ENCODE data around the gene OR1L4. TPM values are rescaled to one million over a fixed set of nuclear protein-coding genes. Genes with fewer than 3 reads are reported as not detected.

Gene OR1L4
- total and polyA plus RNA-seq, 2 of the 4 experiments (the other 2 are of a cell fraction): not detected

DNA sequence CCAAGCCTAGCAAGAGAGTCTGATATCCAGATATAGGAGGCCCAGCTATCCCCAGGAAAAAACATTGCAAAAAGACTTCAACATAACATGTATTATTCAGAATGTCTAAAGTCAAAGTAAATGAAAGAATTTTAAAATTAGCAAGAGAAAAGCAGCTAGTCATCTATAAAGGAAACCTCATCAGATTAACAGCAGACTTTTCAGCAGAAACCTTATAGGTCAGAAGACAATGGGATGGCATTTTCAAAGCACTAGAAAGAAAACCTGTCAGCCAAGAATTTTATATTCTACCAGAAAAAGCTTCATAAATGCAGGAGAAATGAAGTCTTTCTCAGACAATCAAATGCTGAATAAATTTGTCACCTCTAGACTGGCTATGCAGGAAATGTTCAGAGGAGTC, 38.9 kb upstream of the OR1L4 start:
- Histone ChIP-seq H3K4me2 (ENCODE audit: low read depth, low read length) (no peak overlapping the region), H3K79me1 (ENCODE audit: low read depth in 1 of 2, low read length in 2 of 2) (no peaks in the 10 kb centered on the region), H2AK5ac (ENCODE audit: low read depth, low read length) (no peak overlapping the region), H4K8ac (ENCODE audit: low read depth in 2 of 2, low read length in 2 of 2) (no peak overlapping the region), H3K4ac (ENCODE audit: low read depth, low read length) (no peak overlapping the region), H3K56ac (ENCODE audit: extremely low read depth, insufficient read depth, low read length) (no peak overlapping the region), H4K91ac (ENCODE audit: insufficient read depth, low read depth, low read length) (no peak overlapping the region), H4K20me1 (ENCODE audit: insufficient read depth, low read length) (no peaks in the 10 kb centered on the region), H3K18ac (ENCODE audit: low read depth, low read length) (no peak overlapping the region), H2AFZ (replicated peaks; ENCODE audit: low read length, poor library complexity) (no peak overlapping the region), H3K23ac (ENCODE audit: low read depth, low read length) (no peak overlapping the region), H3K9me1 (ENCODE audit: insufficient read depth, low read length) (no peaks in the 10 kb centered on the region), H3K36me3 (ENCODE audit: control insufficient read depth, insufficient read depth, low read length) (no peaks in the 10 kb centered on the region), H3K4me3 (ENCODE audit: insufficient read depth, low read depth, low read length) (no peak overlapping the region), H3K9me3 (ENCODE audit: control insufficient read depth, insufficient read depth, low read length) (no peaks in the 10 kb centered on the region), H2BK15ac (ENCODE audit: low read depth, low read length) (no peak overlapping the region), H2BK20ac (ENCODE audit: low read depth, low read length) (no peak overlapping the region), H4K5ac (ENCODE audit: low read depth, low read length) (no peak overlapping the region), H2AK9ac (replicated peaks; ENCODE audit: low read depth, low read length, poor library complexity) (no peak overlapping the region), H2BK5ac (ENCODE audit: low read depth, low read length, poor library complexity, severe bottlenecking) (no peak overlapping the region), H3K4me1 (ENCODE audit: control insufficient read depth, insufficient read depth, low read length) (no peaks in the 10 kb centered on the region), H2BK120ac (ENCODE audit: low read depth, low read length) (no peak overlapping the region), H3K14ac (replicated peaks; ENCODE audit: low read depth, low read length) (no peak overlapping the region), H3K9ac (ENCODE audit: low read depth, low read length) (no peak overlapping the region), H3K27me3 (ENCODE audit: control insufficient read depth, insufficient read depth, low read length) (no peaks in the 10 kb centered on the region), H3K27ac (ENCODE audit: insufficient read depth, low read length) (no peak overlapping the region)
- intact Hi-C loops (cut with micrococcal nuclease) (no loop called here), dilution Hi-C loops (cut with HindIII; ENCODE audit: low sequenced_read_pairs, unreplicated experiment) (no loop called here), in situ Hi-C loops (cut with MboI; ENCODE audit: low sequenced_read_pairs) (no loop called here)
- no TSS peak for BruUV-seq (replicated peaks)
- ATAC-seq (ENCODE audit: low read depth) (no peak), DNase-seq (no peak)
- POLR2A ChIA-PET (ENCODE audit: unreplicated experiment): no interaction called here
- CTCF ChIA-PET: no interaction called here
- TF ChIP-seq, protein P1, sequence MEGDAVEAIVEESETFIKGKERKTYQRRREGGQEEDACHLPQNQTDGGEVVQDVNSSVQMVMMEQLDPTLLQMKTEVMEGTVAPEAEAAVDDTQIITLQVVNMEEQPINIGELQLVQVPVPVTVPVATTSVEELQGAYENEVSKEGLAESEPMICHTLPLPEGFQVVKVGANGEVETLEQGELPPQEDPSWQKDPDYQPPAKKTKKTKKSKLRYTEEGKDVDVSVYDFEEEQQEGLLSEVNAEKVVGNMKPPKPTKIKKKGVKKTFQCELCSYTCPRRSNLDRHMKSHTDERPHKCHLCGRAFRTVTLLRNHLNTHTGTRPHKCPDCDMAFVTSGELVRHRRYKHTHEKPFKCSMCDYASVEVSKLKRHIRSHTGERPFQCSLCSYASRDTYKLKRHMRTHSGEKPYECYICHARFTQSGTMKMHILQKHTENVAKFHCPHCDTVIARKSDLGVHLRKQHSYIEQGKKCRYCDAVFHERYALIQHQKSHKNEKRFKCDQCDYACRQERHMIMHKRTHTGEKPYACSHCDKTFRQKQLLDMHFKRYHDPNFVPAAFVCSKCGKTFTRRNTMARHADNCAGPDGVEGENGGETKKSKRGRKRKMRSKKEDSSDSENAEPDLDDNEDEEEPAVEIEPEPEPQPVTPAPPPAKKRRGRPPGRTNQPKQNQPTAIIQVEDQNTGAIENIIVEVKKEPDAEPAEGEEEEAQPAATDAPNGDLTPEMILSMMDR (conservative IDR thresholded peaks at IDR 0.05; ENCODE audit: low read depth, low read length): no peak
- TF ChIP-seq CHD1 (IDR thresholded peaks at IDR 0.05; ENCODE audit: low read depth, low read length): no peak
- TF ChIP-seq MXI1 (IDR thresholded peaks at IDR 0.05; ENCODE audit: borderline replicate concordance, low read depth, low read length): no peak
- no peak for TF ChIP-seq NFE2L2 (IDR thresholded peaks at IDR 0.05; ENCODE audit: low read depth, low read length)
- TF ChIP-seq MAZ (IDR thresholded peaks at IDR 0.05; ENCODE audit: borderline replicate concordance, low read depth, low read length): no peak
- no peak for TF ChIP-seq FOS (IDR thresholded peaks at IDR 0.05; ENCODE audit: low read depth, low read length)
- TF ChIP-seq, protein P2, sequence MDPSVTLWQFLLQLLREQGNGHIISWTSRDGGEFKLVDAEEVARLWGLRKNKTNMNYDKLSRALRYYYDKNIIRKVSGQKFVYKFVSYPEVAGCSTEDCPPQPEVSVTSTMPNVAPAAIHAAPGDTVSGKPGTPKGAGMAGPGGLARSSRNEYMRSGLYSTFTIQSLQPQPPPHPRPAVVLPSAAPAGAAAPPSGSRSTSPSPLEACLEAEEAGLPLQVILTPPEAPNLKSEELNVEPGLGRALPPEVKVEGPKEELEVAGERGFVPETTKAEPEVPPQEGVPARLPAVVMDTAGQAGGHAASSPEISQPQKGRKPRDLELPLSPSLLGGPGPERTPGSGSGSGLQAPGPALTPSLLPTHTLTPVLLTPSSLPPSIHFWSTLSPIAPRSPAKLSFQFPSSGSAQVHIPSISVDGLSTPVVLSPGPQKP (IDR thresholded peaks at IDR 0.05; ENCODE audit: borderline replicate concordance, low read depth, low read length): no peak
